NOMO-1 treated with DMSO at 0.1 percent for 48 hours (cell line): ENCODE data around the gene MAP7.
"Not testable (repeated sequence)": the region's sequence is repeated elsewhere in the genome, so short reads cannot be mapped to it uniquely, and the experiment has no call there.

ENCODE experiments used
- DNase-seq: peaks from one replicate; lab custom pipeline; 2025; ENCODE audit not compliant: unreplicated experiment; lab: John Stamatoyannopoulos, UW

Gene MAP7

GRCh38 chr6:136471922-136472321 is 78.3 kb downstream of the MAP7 start:
- DNase-seq, result no peak

DNA sequence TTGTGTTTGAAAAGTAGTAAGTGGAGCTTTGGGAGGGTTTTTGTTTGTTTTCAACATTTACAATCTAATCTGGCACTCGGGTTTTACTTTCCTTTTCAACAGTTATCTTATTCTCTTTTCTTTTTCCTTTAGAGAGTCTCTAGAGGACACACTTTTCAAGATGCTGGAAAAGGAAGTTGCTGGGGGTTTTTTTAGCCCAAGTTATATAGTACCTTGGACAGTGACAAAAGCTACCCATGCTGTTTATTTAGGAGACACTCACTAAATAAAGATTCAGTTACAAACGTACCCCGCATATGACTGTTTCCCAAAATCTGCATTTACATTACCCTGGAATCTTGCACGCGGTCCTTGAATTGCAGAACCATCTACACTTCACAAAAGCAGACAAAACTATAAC is 78.8 kb downstream of the MAP7 start:
- peak; percentile 21 for DNase-seq

GRCh38 chr6:136470044-136470443 is 80.2 kb downstream of the MAP7 start:
- peak; percentile 64 for DNase-seq

DNA sequence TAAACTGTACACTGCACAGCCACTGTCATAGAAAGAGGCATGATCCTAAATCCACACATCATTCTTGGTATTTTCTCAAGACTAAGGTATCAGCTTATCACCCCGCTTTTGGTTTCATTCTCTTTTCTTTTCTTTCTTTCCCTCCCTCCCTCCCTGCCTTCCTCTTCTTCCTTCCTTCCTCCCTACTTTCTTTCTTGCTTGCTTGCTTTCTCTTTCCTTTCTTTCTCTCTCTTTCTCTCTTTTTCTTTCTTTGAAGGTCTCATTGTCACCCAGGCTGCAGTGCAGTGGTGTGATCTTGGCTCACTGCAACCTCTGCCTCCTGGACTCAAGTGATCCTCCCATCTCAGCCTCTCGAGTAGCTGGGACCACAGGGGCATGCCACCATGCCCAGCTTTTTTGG is 81.1 kb downstream of the MAP7 start:
- DNase-seq, result no peak

- DNase-seq, result no peak
Measured at GRCh38 chr6:136468711-136469110, 81.5 kb downstream of the MAP7 start.

DNA sequence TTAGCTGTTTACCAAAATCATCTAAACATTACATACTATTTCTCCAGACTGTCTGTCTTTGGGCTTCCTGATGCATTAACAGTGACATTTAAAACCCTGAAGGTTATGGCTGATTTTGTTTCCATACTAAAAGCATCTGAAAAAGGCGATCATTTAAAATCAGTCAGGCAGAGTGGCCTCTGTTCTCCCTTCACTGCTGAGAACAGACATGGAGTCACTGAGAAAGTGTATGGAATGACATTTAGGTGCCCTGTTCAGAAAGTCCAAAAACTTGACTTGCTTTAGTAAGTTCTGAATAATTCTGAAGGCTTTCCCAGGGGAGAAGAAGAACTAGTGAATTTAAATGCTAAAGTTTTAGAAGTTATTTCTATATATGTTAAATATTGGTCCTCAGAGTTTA is 83.0 kb downstream of the MAP7 start:
- no peak for DNase-seq

DNA sequence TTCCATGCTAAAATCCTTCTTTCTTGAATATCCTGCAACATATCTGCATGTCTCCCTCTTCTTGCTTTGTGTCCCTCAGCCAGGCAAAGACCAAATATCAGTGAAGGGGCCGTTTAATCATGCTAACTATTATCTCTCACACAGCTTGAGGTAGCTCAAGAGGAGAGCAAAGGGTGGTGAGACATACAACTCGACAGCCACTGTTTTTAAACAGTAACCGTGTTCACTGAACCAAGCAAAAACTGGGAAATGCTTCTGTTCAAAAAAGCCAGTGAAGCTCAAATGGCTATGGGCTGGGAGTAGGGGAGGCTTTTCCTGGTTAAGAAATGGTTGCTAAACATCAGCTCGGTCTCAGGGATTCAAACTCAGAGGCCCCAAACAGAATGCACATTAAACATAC is 83.4 kb downstream of the MAP7 start:
- no peak for DNase-seq

DNA sequence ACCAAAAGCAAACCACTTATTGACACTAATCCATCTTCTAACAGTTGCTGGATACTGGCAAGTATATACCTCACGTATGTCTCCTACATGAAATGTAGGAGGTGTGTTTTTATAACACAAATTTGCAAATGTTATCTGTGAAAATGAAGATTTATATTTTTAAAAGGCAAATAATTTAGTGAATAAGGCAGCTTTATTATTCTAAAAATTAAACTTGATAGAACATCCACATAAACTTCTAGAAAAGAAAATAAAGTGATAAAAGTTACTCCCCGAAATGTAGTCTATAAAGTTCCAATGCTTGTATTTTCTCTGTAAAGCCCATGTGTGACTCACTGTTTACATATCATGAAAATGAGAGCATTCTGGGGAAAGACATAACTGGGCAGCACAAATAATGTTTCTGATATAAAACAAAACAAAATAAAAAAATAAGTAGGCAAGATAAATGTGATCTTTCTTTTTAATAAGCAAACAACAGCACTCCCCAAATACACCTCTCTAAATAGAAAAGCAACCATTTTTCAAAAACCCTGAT is 84.4 kb downstream of the MAP7 start:
- no peak for DNase-seq

GRCh38 chr6:136464874-136465273 is 85.3 kb downstream of the MAP7 start:
- DNase-seq, result no peak

- DNase-seq, result peak; percentile 53
Measured at GRCh38 chr6:136464148-136464547, 86.1 kb downstream of the MAP7 start.

DNA sequence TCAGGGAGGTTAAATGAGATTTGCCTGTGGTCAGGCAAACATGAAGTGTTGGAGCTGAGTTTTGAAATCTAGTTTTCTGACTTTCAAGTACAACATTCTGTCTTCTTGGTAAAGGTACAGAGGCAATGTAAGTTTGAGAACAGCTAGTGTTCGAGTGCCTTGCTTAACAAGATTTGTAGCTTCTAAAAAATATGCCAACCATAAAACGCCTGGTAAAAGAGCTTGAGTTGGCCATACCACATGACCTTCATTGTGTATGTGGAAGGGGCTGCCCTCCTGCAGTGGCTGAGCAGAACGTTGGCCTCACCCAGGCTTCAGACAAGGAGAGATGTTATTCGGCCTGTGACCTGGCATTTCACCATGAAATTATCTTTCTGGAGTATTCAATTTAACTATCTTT is 86.5 kb downstream of the MAP7 start:
- DNase-seq, result no peak

DNA sequence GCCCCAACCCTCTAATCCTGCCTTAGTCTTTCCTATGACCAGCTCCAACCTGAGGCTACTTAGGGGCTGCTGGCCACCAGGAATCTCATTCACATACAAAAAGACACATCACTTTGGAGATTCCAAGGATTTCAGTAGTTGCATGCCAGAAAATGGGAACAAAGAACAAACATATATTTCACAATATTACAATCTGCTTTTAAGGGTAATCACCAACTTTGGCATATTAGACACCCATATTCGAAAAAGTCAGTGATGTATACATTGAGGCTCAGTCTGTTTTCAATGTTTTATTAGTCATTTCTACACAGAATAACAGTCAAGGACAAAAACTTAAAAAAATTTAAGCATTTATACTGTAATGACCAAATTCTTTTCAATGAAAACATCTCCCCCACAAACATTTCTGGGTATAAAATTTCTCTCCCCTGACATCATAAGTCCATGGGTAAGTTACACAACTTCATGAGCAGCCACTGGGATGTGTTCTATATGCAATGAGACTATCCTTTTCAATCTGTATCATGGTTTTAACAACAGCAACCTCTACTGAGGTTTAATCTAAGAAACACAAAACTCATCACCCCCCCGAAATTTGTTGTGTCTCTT is 103.5 kb downstream of the MAP7 start:
- no peak for DNase-seq

DNA sequence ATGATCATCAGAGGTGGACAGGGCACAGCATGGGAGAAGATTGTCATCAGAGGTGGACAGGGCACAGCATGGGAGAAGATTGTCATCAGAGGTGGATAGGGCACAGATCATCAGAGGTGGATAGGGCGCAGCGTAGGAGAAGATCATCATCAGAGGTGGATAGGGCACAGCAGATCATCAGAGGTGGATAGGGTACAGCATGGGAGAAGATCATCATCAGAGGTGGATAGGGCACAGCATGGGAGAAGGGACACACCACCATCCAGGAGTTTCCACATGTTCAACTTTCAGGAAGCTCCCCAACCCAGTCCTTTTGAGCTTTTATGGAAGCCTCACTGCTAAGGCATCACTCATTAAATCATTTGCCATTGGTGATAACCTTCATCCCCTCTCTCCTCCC is 104.1 kb downstream of the MAP7 start:
- DNase-seq, result no peak

GRCh38 chr6:136445063-136445462 is 105.2 kb downstream of the MAP7 start:
- no peak for DNase-seq

DNA sequence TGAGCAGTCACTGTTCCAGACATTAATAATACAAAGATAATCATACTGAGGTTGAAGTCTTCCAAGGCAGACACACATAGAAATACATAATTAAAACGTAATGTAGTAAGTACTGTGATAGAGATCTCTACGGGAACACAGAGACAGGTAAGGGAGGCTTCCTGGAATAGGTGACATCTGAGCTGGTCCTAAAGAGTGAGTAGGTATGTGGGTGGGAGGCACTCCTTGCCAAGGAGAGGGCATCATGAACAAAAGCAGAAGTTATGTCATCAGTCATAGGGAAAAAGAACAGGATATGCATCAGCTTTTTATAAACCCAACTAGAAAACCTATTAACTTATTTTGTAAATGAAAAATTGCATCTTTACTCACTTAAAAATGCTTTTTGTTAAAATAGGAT is 110.0 kb downstream of the MAP7 start:
- no peak for DNase-seq

DNA sequence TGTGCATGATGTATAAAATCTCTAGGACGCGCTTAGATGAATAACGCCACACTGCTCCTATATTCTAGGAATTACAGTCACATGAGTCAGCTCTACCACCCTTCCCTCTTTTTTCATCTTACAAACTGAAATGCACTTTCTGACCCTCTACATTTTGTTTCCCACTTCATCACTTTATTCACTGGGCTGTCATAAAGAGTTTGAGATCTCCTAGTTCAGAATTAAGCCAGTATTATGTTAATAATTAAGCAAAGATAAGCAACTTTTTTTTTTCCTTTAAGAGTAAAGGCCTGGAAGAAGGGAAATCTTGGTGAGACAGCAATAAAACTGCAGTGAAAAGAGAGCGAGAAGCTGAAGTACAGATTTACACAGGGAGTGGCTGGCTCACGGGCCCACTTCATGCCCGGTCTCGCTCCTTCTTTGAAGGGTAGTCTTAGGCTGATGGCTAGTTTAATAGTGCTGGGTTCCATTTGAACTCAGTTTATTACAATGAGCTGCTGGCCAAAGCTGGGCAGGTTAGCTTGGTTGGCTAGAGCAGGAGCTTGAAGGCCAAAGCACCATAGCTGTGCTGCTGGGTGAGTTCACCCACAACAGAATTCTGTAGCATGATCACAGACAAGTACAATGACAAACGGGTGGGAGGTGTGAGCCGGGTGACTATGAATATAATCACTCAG is 110.6 kb downstream of the MAP7 start:
- DNase-seq, result no peak

DNA sequence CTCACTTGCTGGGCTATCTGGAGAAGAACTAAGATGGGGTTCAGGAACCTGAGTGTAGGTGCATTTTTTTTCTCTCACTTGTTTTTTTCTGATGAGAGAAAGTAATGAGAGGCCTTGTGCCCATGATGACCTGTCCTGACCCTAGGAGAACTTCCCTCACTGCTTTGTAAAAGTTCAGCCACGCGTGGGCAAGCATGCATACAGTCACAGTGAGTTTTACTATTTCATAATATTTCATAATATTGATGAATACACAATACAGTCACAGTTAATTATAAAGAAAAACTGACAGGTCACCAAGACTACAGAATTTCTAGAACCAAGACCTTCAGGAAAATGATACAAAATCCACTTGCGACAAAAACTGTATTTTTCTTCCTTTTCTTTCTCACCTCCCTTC is 111.8 kb downstream of the MAP7 start:
- peak; percentile 19 for DNase-seq

DNA sequence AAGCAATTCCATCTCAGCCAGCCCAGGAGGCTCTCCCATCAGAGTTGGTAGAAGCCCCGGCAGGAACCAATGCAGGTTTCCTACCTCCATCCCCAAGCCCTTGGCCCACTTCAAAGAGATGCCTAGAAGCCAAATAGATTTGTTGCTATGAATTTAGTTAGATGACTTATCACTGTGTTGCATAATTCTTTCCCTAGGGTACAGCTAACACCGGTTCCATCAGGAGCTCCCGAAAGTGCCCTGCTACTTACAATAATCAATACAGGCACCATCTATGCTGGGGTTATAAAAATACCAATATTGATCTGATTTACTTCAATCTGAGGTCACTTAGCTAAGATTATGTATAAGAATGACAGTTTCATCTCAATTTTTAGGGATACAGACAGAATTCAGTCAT is 113.0 kb downstream of the MAP7 start:
- no peak for DNase-seq

GRCh38 chr6:136435101-136435500 is 115.1 kb downstream of the MAP7 start:
- no peak for DNase-seq

- DNase-seq, result not testable (repeated sequence)
Measured at GRCh38 chr6:136431306-136431705, 118.9 kb downstream of the MAP7 start.

GRCh38 chr6:136429264-136430065 is 120.8 kb downstream of the MAP7 start:
- no peak for DNase-seq

DNA sequence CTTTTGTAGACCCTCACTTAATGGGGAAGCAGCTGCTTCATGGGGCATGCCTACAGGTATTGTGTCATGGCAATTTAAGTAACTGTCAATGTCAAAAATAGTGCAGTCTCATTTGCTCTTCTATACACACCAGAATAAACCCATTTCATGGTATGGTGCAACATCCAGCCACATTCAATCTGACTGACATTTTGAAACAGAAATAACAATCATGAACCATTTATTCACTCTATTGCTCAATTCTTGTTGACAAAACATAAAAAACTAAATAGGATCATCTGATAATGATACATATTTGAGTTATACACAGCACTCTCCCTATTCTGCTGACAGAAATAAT is 122.9 kb downstream of the MAP7 start:
- peak; percentile 40 for DNase-seq
